Caco-2 (cell line): ENCODE data around the gene CAP2. TPM values are rescaled to one million over a fixed set of nuclear protein-coding genes. Genes with fewer than 3 reads are reported as not detected.
"Not testable (repeated sequence)": the region's sequence is repeated elsewhere in the genome, so short reads cannot be mapped to it uniquely, and the experiment has no call there.

Source experiments
- BruUV-seq: library from RNA; stranded (reverse); fragments of 400-500 nt; replicated peaks from 2 replicates; lab custom pipeline; 2021; lab: Mats Ljungman, UMichigan
- CTCF ChIA-PET: fragments of 300-600 bp; sonication (Branson Sonifier 250); formaldehyde crosslinking; loops from one replicate; lab custom pipeline; 2022; ENCODE audit warnings: antibody characterized with exemption; lab: Charles Lee
- POLR2A ChIA-PET: fragments of 300-600 bp; sonication (Branson Sonifier 250); formaldehyde crosslinking; loops from one replicate; lab custom pipeline; 2022; ENCODE audit warnings: antibody characterized with exemption; lab: Charles Lee
- DNase-seq, 2 experiments: peaks; one replicate each; pipeline versions ENCODE4 v3.0.0 to v3.0.0-alpha.2; 2020 to 2022
- H3K27me3 ChIP-seq: replicated peaks from 2 replicates; pipeline ENCODE4 v1.6.0; 2011; ENCODE audit warnings: low read length; ENCODE audit not compliant: control insufficient read depth, insufficient read depth
- H3K36me3 ChIP-seq: 2 replicates; pipeline ENCODE4 v1.5.1; 2011; ENCODE audit warnings: low read length; ENCODE audit not compliant: control insufficient read depth, insufficient read depth
- H3K4me1 ChIP-seq: fragments of 250-450 bp; sonication (Bioruptor Pico); 2 replicates; pipeline ENCODE4 v1.5.1; 2020; ENCODE audit warnings: mild to moderate bottlenecking
- H3K4me3 ChIP-seq: 2 replicates; pipeline ENCODE4 v1.5.1; 2011; ENCODE audit warnings: low read depth, mild to moderate bottlenecking, control low read depth, low read length
- H3K9me3 ChIP-seq: fragments of 250-450 bp; sonication (Bioruptor Pico); 2 replicates; pipeline ENCODE4 v1.5.1; 2020; ENCODE audit warnings: mild to moderate bottlenecking, moderate library complexity
- H3K27ac Mint-ChIP-seq: one replicate; pipeline ENCODE4 v1.8.0; 2022; ENCODE audit warnings: mixed read lengths; ENCODE audit not compliant: unreplicated experiment
- H3K27me3 Mint-ChIP-seq: one replicate; pipeline ENCODE4 v1.8.0; 2022; ENCODE audit warnings: mixed read lengths; ENCODE audit not compliant: insufficient read depth, unreplicated experiment
- H3K36me3 Mint-ChIP-seq: one replicate; pipeline ENCODE4 v1.8.0; 2022; ENCODE audit warnings: mild to moderate bottlenecking, mixed read lengths; ENCODE audit not compliant: insufficient read depth, unreplicated experiment
- H3K4me1 Mint-ChIP-seq: one replicate; pipeline ENCODE4 v1.8.0; 2022; ENCODE audit warnings: low read depth, mixed read lengths; ENCODE audit not compliant: unreplicated experiment
- H3K4me3 Mint-ChIP-seq: one replicate; pipeline ENCODE4 v1.8.0; 2022; ENCODE audit warnings: mild to moderate bottlenecking, moderate library complexity, mixed read lengths; ENCODE audit not compliant: unreplicated experiment
- H3K9me3 Mint-ChIP-seq: one replicate; pipeline ENCODE4 v1.8.0; 2022; ENCODE audit warnings: mixed read lengths; ENCODE audit not compliant: unreplicated experiment
- intact Hi-C: fragments of 100-400 bp; cut with micrococcal nuclease; formaldehyde crosslinking; loops from one replicate; pipeline ENCODE4 v1.10.0; 2022; ENCODE audit not compliant: unreplicated experiment
- total RNA-seq: library from RNA; stranded (reverse); gene quantifications from 2 replicates; pipeline ENCODE4 v1.2.3, GENCODE V29; 2022
- TF ChIP-seq, protein P1 (sequence below), 2 experiments: fragments of 200-600 bp in 1 of 2; IDR thresholded peaks; 1 replicate in 1 of 2; 2 replicates in 1 of 2; pipeline versions ENCODE4 v1.5.1 to v1.8.0; 2011 to 2022; ENCODE audit warnings: antibody characterized with exemption in 1 of 2, control low read depth in 1 of 2, inconsistent platforms in 1 of 2, low read depth in 1 of 2, low read length in 1 of 2, mild to moderate bottlenecking in 1 of 2, moderate library complexity in 1 of 2; ENCODE audit not compliant: insufficient read depth in 1 of 2, severe bottlenecking in 1 of 2, unreplicated experiment in 1 of 2

The CAP2 gene
- total RNA-seq, 1 experiment from 2014 or later, result 8.9 TPM

DNA sequence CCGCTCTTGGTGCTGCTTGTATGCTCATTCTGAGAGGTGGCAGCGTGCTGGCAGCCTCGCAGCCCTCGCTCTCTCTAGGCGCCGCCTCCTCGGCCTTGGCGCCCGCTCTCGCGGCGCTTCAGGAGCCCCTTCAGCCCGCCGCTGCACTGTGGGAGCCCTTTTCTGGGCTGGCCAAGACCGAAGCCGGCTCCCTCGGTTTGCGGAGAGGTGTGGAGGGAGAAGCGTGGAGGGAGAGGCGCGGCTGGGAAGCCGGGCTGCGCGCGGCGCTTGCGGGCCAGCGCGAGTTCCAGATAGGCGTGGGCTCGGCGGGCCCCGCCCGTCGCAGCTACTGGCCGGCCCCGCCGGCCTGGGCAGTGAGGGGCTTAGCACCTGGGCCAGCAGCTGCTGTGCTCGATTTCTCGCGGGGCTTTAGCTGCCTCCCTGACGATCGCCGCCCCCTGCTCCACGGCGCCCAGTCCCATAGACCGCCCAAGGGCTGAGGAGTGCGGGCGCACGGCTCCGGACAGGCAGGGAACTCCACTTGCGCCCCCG, 187.2 kb downstream of the CAP2 start:
- H3K4me1 Mint-ChIP-seq, result no peaks in the 10 kb centered on the region
- no peaks in the 10 kb centered on the region for H3K36me3 ChIP-seq
- DNase-seq, result peak; percentile 70 to 71
- no TSS peak for BruUV-seq
- CTCF ChIA-PET, result interaction anchor here (0.5 to 1.4 kb wide), 2 partner anchors 9 to 20 kb away, joined by 3 to 5 read pairs; partner anchors contain the start of gene FAM8A1
- intact Hi-C loops, result loop anchor here (1.0 to 10.0 kb wide), 5 partner anchors 106 to 544 kb away; partner anchors contain the start of gene NHLRC1
- H3K27ac Mint-ChIP-seq, result peak overlapping the region; percentile 91
- POLR2A ChIA-PET, result interaction anchor here (0.5 to 0.6 kb wide), 3 partner anchors 79 to 388 kb away, joined by 3 to 5 read pairs (median 4); no protein-coding TSS in a partner anchor
- peaks cover 7% of the 10 kb centered on the region; the same call in 1 of the 2 replicates for H3K9me3 ChIP-seq
- H3K4me3 ChIP-seq, result peak overlapping the region; percentile 51
- H3K36me3 Mint-ChIP-seq, result peaks cover 9% of the 10 kb centered on the region
- peaks cover 23% of the 10 kb centered on the region for H3K9me3 Mint-ChIP-seq
- H3K4me3 Mint-ChIP-seq, result peak overlapping the region; percentile 89
- H3K27me3 Mint-ChIP-seq, result no peaks in the 10 kb centered on the region
- no peaks in the 10 kb centered on the region for H3K4me1 ChIP-seq
- no peaks in the 10 kb centered on the region for H3K27me3 ChIP-seq
- TF ChIP-seq, protein P1, sequence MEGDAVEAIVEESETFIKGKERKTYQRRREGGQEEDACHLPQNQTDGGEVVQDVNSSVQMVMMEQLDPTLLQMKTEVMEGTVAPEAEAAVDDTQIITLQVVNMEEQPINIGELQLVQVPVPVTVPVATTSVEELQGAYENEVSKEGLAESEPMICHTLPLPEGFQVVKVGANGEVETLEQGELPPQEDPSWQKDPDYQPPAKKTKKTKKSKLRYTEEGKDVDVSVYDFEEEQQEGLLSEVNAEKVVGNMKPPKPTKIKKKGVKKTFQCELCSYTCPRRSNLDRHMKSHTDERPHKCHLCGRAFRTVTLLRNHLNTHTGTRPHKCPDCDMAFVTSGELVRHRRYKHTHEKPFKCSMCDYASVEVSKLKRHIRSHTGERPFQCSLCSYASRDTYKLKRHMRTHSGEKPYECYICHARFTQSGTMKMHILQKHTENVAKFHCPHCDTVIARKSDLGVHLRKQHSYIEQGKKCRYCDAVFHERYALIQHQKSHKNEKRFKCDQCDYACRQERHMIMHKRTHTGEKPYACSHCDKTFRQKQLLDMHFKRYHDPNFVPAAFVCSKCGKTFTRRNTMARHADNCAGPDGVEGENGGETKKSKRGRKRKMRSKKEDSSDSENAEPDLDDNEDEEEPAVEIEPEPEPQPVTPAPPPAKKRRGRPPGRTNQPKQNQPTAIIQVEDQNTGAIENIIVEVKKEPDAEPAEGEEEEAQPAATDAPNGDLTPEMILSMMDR (IDR thresholded peaks at IDR 0.05; ENCODE audit: insufficient read depth in 1 of 2, low read depth in 1 of 2, low read length in 1 of 2, severe bottlenecking in 1 of 2, unreplicated experiment in 1 of 2), result no peak

DNA sequence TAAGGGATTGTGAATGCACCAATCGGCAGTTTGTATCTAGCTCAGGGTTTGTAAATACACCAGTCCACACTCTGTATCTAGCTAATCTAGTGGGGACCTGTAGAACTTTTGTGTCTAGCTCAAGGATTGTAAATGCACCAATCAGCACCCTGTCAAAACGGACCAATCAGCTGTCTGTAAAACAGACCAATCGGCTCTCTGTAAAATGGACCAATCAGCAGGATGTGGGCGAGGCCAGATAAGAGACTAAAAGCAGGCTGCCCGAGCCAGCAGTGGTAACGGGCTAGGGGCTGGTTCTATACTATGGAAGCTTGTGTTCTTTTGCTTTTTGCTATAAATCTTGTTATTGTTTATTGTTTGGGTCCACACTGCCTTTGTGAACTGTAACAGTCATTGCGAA, 187.9 kb downstream of the CAP2 start:
- H3K27ac Mint-ChIP-seq, result peak overlapping the region; percentile 91
- H3K4me3 ChIP-seq, H3K36me3 ChIP-seq, H3K36me3 Mint-ChIP-seq, H3K4me1 Mint-ChIP-seq, H3K9me3 ChIP-seq, BruUV-seq, H3K4me1 ChIP-seq, POLR2A ChIA-PET, H3K27me3 ChIP-seq, H3K27me3 Mint-ChIP-seq: not testable (repeated sequence)
- intact Hi-C loops, result loop anchor here (2.0 to 10.0 kb wide), 4 partner anchors 106 to 544 kb away; partner anchors contain the start of gene NHLRC1
- peak overlapping the region; percentile 89 for H3K4me3 Mint-ChIP-seq
- CTCF ChIA-PET, result interaction anchor here (0.5 to 1.4 kb wide), 2 partner anchors 8 to 19 kb away, joined by 3 to 5 read pairs; partner anchors contain the start of gene FAM8A1
- peak; percentile 50 to 71 for DNase-seq
- peaks cover 20% of the 10 kb centered on the region for H3K9me3 Mint-ChIP-seq

DNA sequence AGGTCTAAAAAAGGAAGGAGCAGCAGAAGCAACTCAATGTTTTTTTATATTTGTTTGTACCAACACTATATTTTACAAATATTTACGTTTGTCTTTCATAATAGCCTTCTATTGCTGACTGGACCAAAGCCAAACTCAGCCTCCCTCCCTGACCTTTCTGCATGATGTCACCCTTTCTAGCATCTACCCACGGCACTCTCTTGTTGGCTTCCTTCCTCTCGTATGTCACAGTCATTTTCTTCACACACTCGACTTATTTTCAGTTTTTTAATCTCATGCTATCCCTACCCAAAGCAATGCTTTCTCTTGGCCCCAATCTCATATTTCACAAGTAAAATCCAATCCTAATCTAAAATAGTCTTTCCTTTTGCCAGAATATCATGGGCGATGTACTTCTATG, 190.4 kb downstream of the CAP2 start:
- no TSS peak for BruUV-seq
- Histone ChIP-seq H3K9me3 (no peaks in the 10 kb centered on the region), H3K27me3 (no peaks in the 10 kb centered on the region), H3K4me1 (no peaks in the 10 kb centered on the region), H3K36me3 (no peaks in the 10 kb centered on the region), H3K4me3 (no peak overlapping the region)
- no peak overlapping the region for H3K4me3 Mint-ChIP-seq
- ChIA-PET POLR2A (no interaction called here), CTCF (interaction anchor here (0.5 to 1.6 kb wide), 14 partner anchors 10 to 851 kb away, joined by 3 to 12 read pairs (median 4); partner anchors contain the start of genes FAM8A1 and NHLRC1)
- H3K27me3 Mint-ChIP-seq, result no peaks in the 10 kb centered on the region
- H3K4me1 Mint-ChIP-seq, result peaks cover 12% of the 10 kb centered on the region
- H3K36me3 Mint-ChIP-seq, result peaks cover 10% of the 10 kb centered on the region
- TF ChIP-seq, protein P1 (IDR thresholded peaks at IDR 0.05; ENCODE audit: insufficient read depth in 1 of 2, low read depth in 1 of 2, low read length in 1 of 2, severe bottlenecking in 1 of 2, unreplicated experiment in 1 of 2), result no peak
- DNase-seq, result no peak
- H3K9me3 Mint-ChIP-seq, result no peaks in the 10 kb centered on the region
- no peak overlapping the region for H3K27ac Mint-ChIP-seq
- intact Hi-C loops, result loop anchor here (1.0 to 10.0 kb wide), 6 partner anchors 109 to 541 kb away; partner anchors contain the start of genes NHLRC1 and RBM24
